HL-60 (cell line): ENCODE measurements around the gene ARID1B.

Experiments
- GABPA ChIP-seq: IDR thresholded peaks from 2 replicates; pipeline ENCODE4 v1.6.1; 2012; ENCODE audit warnings: low read depth
- POLR2AphosphoS5 ChIP-seq: IDR thresholded peaks from 2 replicates; pipeline ENCODE4 v1.6.1; 2012; ENCODE audit warnings: low read depth
- SPI1 ChIP-seq: IDR thresholded peaks from 2 replicates; pipeline ENCODE4 v1.6.1; 2012; ENCODE audit warnings: low read depth, mild to moderate bottlenecking, borderline replicate concordance
- TF ChIP-seq, protein P1 (sequence below): IDR thresholded peaks from one replicate; pipeline ENCODE4 v1.5.1; 2011; ENCODE audit warnings: low read length, control low read depth, inconsistent platforms; ENCODE audit not compliant: insufficient read depth
- TF ChIP-seq, protein P2 (sequence below): IDR thresholded peaks from 2 replicates; pipeline ENCODE4 v1.6.1; 2012; ENCODE audit warnings: low read depth; ENCODE audit not compliant: insufficient replicate concordance

DNA sequence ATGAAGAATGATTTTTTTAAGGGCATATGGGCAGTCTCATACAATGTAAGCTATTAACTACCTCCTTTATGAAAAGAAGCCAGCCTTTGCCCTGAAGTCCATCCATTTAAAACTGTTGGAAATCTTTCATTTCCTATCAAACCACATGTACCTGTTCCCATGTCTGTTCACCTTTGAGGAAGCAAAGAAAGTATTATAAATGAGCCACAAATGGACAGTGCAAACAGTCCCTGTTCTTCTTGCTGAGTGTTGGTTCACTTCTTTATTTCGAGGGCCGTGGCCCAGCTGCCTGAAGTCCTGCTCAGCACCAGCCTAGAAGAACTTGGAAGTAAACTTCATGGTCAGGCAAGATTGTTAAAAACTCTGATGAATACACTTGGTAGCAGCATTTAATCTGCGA is 433.8 kb downstream of the ARID1B start:
- TF ChIP-seq POLR2AphosphoS5, result no peak
- TF ChIP-seq, protein P1, sequence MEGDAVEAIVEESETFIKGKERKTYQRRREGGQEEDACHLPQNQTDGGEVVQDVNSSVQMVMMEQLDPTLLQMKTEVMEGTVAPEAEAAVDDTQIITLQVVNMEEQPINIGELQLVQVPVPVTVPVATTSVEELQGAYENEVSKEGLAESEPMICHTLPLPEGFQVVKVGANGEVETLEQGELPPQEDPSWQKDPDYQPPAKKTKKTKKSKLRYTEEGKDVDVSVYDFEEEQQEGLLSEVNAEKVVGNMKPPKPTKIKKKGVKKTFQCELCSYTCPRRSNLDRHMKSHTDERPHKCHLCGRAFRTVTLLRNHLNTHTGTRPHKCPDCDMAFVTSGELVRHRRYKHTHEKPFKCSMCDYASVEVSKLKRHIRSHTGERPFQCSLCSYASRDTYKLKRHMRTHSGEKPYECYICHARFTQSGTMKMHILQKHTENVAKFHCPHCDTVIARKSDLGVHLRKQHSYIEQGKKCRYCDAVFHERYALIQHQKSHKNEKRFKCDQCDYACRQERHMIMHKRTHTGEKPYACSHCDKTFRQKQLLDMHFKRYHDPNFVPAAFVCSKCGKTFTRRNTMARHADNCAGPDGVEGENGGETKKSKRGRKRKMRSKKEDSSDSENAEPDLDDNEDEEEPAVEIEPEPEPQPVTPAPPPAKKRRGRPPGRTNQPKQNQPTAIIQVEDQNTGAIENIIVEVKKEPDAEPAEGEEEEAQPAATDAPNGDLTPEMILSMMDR, result no peak
- TF ChIP-seq, protein P2, sequence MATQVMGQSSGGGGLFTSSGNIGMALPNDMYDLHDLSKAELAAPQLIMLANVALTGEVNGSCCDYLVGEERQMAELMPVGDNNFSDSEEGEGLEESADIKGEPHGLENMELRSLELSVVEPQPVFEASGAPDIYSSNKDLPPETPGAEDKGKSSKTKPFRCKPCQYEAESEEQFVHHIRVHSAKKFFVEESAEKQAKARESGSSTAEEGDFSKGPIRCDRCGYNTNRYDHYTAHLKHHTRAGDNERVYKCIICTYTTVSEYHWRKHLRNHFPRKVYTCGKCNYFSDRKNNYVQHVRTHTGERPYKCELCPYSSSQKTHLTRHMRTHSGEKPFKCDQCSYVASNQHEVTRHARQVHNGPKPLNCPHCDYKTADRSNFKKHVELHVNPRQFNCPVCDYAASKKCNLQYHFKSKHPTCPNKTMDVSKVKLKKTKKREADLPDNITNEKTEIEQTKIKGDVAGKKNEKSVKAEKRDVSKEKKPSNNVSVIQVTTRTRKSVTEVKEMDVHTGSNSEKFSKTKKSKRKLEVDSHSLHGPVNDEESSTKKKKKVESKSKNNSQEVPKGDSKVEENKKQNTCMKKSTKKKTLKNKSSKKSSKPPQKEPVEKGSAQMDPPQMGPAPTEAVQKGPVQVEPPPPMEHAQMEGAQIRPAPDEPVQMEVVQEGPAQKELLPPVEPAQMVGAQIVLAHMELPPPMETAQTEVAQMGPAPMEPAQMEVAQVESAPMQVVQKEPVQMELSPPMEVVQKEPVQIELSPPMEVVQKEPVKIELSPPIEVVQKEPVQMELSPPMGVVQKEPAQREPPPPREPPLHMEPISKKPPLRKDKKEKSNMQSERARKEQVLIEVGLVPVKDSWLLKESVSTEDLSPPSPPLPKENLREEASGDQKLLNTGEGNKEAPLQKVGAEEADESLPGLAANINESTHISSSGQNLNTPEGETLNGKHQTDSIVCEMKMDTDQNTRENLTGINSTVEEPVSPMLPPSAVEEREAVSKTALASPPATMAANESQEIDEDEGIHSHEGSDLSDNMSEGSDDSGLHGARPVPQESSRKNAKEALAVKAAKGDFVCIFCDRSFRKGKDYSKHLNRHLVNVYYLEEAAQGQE, result no peak
- TF ChIP-seq GABPA, result no peak
- no peak for TF ChIP-seq SPI1
